Neuron (in vitro differentiated cells): ENCODE results near the gene RIT1.
"Not testable (repeated sequence)": the region's sequence is repeated elsewhere in the genome, so short reads cannot be mapped to it uniquely, and the experiment has no call there.

ENCODE experiments used
- H2AFZ ChIP-seq: one replicate; pipeline ENCODE4 v1.6.1; 2013; ENCODE audit warnings: low read depth, mild to moderate bottlenecking, inconsistent platforms, low read length, moderate library complexity
- H3K27me3 ChIP-seq: one replicate; pipeline ENCODE4 v1.6.1; 2013; ENCODE audit warnings: low read length; ENCODE audit not compliant: insufficient read depth
- H3K36me3 ChIP-seq: one replicate; pipeline ENCODE4 v1.6.1; 2013; ENCODE audit warnings: low read length; ENCODE audit not compliant: insufficient read depth
- H3K4me1 ChIP-seq: one replicate; pipeline ENCODE4 v1.6.1; 2013; ENCODE audit warnings: low read length; ENCODE audit not compliant: insufficient read depth
- H3K4me3 ChIP-seq: 2 replicates; pipeline ENCODE4 v1.5.1; 2013; ENCODE audit warnings: mild to moderate bottlenecking, low read length, moderate library complexity
- H3K9me3 ChIP-seq: one replicate; pipeline ENCODE4 v1.6.1; 2013; ENCODE audit warnings: low read length

RIT1 gene

DNA sequence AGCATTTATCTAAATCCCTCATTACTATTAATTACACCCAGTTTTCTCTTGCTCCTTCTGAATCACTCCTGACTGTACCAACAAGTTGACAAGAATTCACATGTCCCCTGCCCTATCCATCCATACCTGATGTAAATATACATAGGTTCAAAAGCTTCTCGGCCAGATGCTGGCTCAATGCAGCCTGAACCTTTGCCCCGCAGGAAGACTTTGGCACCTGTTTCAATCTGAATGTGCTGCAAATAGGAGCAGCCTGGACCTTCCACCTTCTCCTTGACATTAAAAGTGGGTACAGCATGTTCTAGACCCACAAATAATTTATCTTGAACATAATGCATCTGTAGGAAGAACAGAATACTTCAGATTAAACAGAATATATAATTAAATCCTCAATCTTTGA, 14.4 kb upstream of the RIT1 start:
- Histone ChIP-seq H3K27me3 (no peaks in the 10 kb centered on the region), H2AFZ (no peak overlapping the region), H3K9me3 (no peaks in the 10 kb centered on the region), H3K36me3 (peaks cover 84% of the 10 kb centered on the region), H3K4me3 (no peak overlapping the region), H3K4me1 (peaks cover under 1% of the 10 kb centered on the region)

DNA sequence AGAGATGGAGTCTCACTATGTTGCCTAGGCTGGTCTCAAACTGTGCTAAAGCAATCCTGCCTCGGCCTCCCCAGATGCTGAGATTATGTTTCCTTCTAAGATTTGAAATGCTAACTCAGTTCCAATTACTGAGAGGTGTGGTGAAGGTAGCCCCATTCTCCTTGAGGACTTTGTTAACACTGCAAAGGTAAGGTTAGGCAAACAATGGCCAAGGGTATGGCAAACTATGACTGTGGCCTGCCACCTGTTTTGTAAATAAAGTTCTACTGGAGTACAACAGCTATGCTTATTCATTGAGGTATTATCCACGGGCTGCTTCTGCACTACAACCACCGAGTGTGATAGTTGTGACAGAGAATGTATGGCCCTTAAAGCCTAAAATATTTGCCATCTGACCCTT, 9.6 kb upstream of the RIT1 start:
- H3K36me3 ChIP-seq, result peaks cover 86% of the 10 kb centered on the region
- no peak overlapping the region for H2AFZ ChIP-seq
- H3K9me3 ChIP-seq, result no peaks in the 10 kb centered on the region
- no peaks in the 10 kb centered on the region for H3K4me1 ChIP-seq
- no peaks in the 10 kb centered on the region for H3K27me3 ChIP-seq
- H3K4me3 ChIP-seq, result no peak overlapping the region

DNA sequence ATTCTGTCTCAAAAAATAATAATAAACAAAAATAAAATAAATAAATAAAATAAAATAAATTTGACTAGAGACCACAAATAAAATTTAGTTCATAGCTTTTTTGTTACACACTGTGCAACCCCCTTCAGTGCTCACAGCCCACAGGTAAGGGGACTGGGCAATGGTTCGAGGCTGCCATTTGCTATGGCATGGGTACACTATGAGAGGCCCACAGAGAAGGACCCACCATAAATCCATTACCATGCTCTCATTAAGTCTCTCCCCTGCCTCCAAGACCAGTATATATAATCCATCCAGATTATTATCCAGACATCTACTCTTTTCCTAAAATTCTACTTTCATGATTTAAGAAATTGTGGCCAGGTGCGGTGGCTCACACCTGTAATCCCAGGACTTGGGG, 8.7 kb upstream of the RIT1 start:
- Histone ChIP-seq H2AFZ (no peak overlapping the region), H3K9me3 (no peaks in the 10 kb centered on the region), H3K36me3 (peaks cover 88% of the 10 kb centered on the region), H3K4me3 (no peak overlapping the region), H3K4me1 (peaks cover 4% of the 10 kb centered on the region), H3K27me3 (no peaks in the 10 kb centered on the region)

DNA sequence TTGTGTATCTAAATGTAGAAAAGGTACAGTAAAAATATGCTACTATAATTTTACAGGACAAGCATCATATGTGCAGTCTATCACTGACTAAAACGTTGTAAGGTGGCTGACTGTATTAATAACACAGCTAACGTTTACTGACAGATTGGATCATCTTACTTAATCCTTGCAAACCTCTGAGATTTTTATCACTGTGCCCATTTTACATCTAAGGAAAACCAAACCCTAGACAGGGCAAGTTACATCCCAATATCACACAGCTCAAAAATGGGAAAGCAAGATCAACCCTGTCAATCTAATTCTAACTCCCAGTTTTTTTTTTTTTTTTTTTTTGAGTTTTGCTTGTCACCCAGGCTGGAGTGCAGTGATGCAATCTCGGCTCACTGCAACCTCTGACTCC, 7.5 kb upstream of the RIT1 start:
- peaks cover 15% of the 10 kb centered on the region for H3K4me1 ChIP-seq
- no peak overlapping the region for H3K4me3 ChIP-seq
- H3K9me3 ChIP-seq, result no peaks in the 10 kb centered on the region
- peaks cover 91% of the 10 kb centered on the region for H3K36me3 ChIP-seq
- no peak overlapping the region for H2AFZ ChIP-seq
- H3K27me3 ChIP-seq, result no peaks in the 10 kb centered on the region

DNA sequence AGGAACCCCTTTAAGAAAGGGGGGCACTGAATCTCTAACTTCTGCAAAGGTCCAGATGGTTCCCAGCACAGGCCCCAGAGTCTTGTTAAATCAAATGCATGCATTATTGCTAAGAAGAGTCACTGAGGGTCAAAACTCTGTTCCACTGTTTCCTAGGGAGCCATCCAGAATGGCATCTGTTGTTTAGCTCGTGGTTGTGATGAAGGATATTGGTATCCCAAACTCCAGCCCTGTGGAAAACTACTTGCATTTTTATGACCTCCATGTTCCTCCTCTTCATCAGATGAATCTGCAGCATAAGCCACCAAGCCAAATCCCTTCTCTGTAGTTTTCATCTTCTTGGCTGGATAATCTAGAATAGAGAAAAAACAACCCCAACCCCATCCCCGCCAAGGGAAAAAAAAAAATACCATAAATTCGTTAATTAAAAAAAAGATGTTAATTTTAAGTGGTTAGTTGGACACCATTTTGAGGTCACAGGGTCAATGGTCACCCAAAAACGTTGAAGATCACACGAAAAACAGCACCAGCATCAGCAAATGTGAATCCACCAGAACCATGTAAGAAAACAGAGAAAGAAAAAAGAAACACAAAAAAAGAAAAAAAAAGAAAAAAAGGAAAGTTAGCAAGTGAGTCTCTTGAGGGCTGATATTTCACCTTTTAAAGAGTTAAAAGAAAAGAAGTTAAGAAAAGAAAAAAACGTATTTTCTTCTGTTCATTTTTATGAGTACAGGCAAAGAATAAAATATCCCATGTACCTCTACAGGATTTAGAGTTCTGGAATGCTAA, 3.0 kb upstream of the RIT1 start:
- Histone ChIP-seq H3K9me3 (no peaks in the 10 kb centered on the region), H3K4me3 (no peak overlapping the region), H2AFZ (no peak overlapping the region), H3K4me1 (peaks cover 41% of the 10 kb centered on the region), H3K27me3 (no peaks in the 10 kb centered on the region), H3K36me3 (peaks cover 76% of the 10 kb centered on the region)

DNA sequence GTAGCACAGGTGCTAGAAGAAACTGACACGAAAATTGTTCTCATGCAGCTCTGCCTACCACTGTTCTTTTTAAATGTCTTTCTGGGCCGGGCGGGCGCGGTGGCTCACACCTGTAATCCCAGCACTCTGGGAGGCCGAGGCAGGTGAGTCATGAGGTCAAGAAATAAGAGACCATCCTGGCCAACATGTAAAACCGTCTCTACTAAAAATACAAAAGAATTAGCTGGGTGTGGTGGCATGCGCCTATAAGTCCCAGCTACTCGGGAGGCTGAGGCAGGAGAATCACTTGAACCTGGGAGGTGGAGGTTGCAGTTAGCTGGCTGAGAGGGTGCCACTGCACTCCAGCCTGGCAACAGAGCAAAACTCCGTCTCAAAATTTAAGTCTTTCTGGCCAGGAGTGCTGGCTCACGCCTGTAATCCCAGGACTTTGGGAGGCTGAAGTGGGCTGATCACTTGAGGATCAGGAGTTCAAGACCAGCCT, 947 bp upstream of the RIT1 start:
- H3K4me3 ChIP-seq, result no peak overlapping the region
- peaks cover 41% of the 10 kb centered on the region for H3K4me1 ChIP-seq
- H3K36me3 ChIP-seq, result peaks cover 70% of the 10 kb centered on the region
- no peaks in the 10 kb centered on the region for H3K27me3 ChIP-seq
- H3K9me3 ChIP-seq, result no peaks in the 10 kb centered on the region
- no peak overlapping the region for H2AFZ ChIP-seq

DNA sequence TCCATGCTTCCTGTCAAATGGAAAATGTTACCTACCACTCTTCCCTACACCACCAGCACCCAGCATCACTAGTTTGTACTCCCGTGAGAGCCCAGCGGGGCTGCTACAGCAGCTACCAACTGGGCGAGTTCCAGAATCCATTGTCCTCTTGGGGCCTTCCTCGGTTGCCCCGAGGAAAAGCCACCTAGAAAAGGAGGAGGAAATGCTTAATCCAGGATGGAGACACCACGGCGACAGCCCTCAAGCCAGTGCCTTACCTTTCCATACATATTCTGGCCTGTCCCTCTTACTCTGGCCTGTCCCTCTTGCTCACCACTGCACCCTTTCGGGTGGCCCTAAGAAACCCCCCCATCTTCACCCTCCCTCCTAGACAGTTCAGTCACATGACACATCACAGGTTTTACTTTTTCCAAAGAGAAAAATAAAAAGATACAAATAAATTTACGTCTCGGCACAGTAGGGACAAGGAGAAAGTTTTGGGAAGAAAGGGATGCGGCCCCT, 478 bp downstream of the RIT1 start:
- H3K27me3 ChIP-seq, result no peaks in the 10 kb centered on the region
- H3K36me3 ChIP-seq, result peaks cover 63% of the 10 kb centered on the region
- peaks cover 41% of the 10 kb centered on the region for H3K4me1 ChIP-seq
- no peaks in the 10 kb centered on the region for H3K9me3 ChIP-seq
- H3K4me3 ChIP-seq, result peak overlapping the region; percentile 68
- no peak overlapping the region for H2AFZ ChIP-seq

DNA sequence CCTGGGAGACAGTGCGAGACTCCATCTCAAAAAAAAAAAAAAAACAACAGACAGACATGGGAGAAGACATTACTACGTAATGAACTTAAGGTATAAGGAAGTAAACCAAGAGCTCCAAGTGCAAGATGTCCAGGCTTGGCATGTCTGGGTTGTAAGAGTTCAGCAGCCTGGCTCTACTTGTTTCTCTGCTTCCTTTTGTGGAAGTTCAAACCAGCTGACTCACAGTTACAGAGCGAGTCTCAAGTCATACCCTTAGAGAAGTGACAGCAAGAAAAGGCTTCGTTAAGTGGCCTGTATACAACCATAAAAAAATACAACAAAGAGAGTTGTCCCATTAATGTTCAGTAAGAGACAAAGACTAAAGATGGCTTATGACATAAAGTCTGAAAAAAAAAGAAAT, 1.3 kb downstream of the RIT1 start:
- Histone ChIP-seq H3K9me3 (no peaks in the 10 kb centered on the region), H2AFZ (no peak overlapping the region), H3K27me3 (no peaks in the 10 kb centered on the region), H3K36me3 (peaks cover 62% of the 10 kb centered on the region), H3K4me1 (peaks cover 37% of the 10 kb centered on the region), H3K4me3 (peak overlapping the region; percentile 68)

DNA sequence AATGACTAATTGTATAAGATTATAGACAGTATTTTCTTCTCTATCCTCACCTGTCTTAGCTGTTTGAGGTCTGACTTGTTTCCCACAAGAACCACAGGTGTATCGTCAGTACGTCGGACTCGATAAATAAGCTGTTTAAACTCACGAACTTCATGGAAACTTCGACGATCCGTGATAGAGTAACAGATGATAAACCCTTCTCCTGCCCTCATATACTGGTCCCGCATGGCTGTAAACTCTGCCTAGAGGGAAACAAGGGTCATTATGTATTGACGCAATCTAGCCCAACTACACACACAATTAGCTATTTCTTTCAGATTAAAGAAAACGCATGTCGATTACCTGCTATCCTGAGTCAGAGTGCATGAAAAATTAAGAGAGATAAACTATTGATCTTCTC, 6.9 kb downstream of the RIT1 start:
- H3K27me3 ChIP-seq, result no peaks in the 10 kb centered on the region
- H3K4me3 ChIP-seq, result no peak overlapping the region
- peaks cover 67% of the 10 kb centered on the region for H3K36me3 ChIP-seq

DNA sequence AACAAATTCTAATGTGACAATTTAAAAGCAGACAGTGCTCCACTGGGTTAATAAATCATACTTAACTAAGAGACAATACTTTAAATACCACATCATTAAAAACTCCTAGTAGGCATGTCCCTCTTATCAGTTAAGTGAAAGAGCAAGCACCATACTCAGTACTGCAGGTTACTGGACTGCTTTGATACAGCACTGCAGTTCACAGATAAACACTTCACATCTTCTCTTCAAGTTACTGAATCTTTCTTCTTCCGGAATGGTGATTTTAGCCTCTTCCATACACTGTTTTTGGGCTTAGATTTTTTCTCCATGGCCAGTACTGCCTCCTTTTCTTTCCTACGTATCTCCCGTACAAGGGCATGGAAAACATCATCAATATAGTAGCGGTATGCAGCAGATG, 11.0 kb downstream of the RIT1 start:
- no peak overlapping the region for H3K4me3 ChIP-seq
- no peaks in the 10 kb centered on the region for H3K9me3 ChIP-seq
- peaks cover 64% of the 10 kb centered on the region for H3K36me3 ChIP-seq
- H3K4me1 ChIP-seq, result no peaks in the 10 kb centered on the region
- H3K27me3 ChIP-seq, result no peaks in the 10 kb centered on the region
- H2AFZ ChIP-seq, result no peak overlapping the region

More for the DNA sequence above, 6.9 kb downstream of the RIT1 start:
- Histone ChIP-seq H2AFZ (no peak overlapping the region), H3K9me3 (no peaks in the 10 kb centered on the region), H3K4me1 (no peaks in the 10 kb centered on the region)

DNA sequence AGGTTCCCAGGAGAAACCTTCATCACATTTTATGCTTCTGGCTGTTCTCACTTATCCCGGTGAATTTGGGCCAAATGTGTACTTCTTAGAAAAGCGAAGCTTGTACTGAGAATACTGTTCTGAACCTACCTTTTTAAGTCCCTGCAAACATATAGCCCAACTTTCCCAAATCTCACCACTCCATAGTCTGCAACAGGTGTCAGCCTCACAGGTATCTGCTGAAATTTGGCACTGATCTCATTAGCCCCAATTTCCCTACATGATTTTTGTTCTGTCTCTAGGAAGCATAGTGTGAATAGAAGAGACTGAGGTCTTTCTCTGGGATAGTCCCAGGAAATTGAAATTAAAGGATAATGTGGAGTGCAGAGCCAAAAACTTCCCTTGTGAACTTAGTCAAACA, 11.5 kb downstream of the RIT1 start:
- no peaks in the 10 kb centered on the region for H3K9me3 ChIP-seq

DNA sequence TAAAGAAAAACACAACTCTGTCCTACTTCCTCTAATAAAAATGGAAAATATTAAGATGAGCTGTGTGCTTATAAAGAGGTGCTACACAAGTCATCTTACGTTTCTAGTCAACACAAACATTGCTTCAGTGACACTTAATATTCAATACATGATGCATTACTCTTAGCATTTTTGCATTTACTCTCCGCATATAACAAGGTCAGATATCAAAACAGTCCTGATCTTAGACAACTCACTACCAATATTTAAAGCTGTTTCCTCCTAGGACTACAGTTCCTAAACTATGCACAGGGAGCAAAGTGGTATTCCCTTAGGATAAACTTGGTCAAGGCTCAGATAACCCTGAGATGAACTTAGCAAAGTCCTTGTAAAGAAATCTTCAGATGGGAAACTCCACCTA, 12.3 kb downstream of the RIT1 start:
- Histone ChIP-seq H3K4me3 (no peak overlapping the region), H3K27me3 (no peaks in the 10 kb centered on the region), H3K36me3 (peaks cover 51% of the 10 kb centered on the region), H3K4me1 (no peaks in the 10 kb centered on the region), H2AFZ (no peak overlapping the region), H3K9me3 (no peaks in the 10 kb centered on the region)

More for the DNA sequence above, 11.5 kb downstream of the RIT1 start:
- Histone ChIP-seq H2AFZ (no peak overlapping the region), H3K36me3 (peaks cover 59% of the 10 kb centered on the region), H3K4me3 (no peak overlapping the region), H3K4me1 (no peaks in the 10 kb centered on the region), H3K27me3 (no peaks in the 10 kb centered on the region)

DNA sequence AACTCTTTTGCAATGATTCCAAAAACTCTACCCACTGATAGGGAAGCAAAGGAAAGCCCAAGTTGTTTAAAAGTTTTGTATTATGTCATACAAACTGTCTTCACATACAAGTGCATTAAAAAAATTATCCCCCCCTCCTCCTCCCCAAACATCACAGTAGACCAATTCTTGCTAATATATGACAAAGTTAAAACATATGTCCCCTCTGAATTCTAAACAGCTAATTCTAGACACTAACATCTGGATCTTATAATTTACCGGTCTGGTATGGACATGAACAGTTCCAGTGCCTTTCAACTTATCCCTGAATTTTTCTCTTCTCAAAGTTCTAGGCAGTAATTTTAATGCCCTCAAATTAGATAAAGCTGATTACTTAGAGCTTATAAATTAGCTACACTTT, 13.4 kb downstream of the RIT1 start:
- Histone ChIP-seq H3K4me1 (peaks cover 5% of the 10 kb centered on the region), H3K4me3 (no peak overlapping the region), H2AFZ (no peak overlapping the region), H3K27me3 (no peaks in the 10 kb centered on the region), H3K9me3 (no peaks in the 10 kb centered on the region), H3K36me3 (peaks cover 45% of the 10 kb centered on the region)

DNA sequence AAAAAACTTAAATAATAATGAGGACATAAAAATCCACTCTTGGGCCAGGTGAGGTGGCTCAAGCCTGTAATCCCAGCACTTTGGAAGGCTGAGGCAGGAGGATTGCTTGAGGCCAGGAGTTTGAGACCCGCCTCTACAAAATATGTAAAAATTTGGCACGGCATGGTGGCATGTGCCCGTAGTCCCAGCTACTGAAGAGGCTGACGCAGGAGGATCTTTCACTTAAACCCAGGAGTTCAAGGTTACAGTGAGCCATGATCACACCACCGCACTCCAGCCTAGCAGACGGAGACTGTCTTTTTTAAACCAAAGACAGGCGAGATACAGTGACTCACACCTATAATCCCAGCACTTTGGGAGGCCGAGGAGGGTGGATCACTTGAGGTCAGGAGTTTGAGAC, 14.7 kb downstream of the RIT1 start:
- H3K27me3 ChIP-seq, result not testable (repeated sequence)
- H3K36me3 ChIP-seq, result peaks cover 42% of the 10 kb centered on the region

More for the DNA sequence above, 14.7 kb downstream of the RIT1 start:
- H3K4me1 ChIP-seq, H2AFZ ChIP-seq, H3K9me3 ChIP-seq, H3K4me3 ChIP-seq: not testable (repeated sequence)
